Keratinocyte (primary cell): ENCODE results near the gene TTC1. TPM values are rescaled to one million over a fixed set of nuclear protein-coding genes. Genes with fewer than 3 reads are reported as not detected.

Experiments used
- DNase-seq: peaks from one replicate; pipeline ENCODE4 v3.0.0-alpha.2; 2011; ENCODE audit warnings: low read depth, missing footprints, low spot score
- FAIRE-seq: peaks from 2 replicates; lab custom pipeline; 2011; peaks lifted over from hg19 to GRCh38; lab: Jason Lieb, UNC
- H2AFZ ChIP-seq: 2 replicates; pipeline ENCODE4 v1.6.0; 2012; ENCODE audit warnings: low read length, control low read depth, inconsistent platforms; ENCODE audit not compliant: control insufficient read depth
- H3K27ac ChIP-seq: 2 replicates; pipeline ENCODE4 v1.5.1; 2011; ENCODE audit warnings: low read length; ENCODE audit not compliant: control insufficient read depth, insufficient read depth
- H3K27me3 ChIP-seq: 3 replicates; pipeline ENCODE4 v1.6.0; 2011; ENCODE audit warnings: low read length; ENCODE audit not compliant: control insufficient read depth, insufficient read depth; ENCODE audit errors: extremely low read depth
- H3K36me3 ChIP-seq, 2 experiments: 2 replicates in 1 of 2; 3 replicates in 1 of 2; pipeline ENCODE4 v1.5.1; 2011; ENCODE audit warnings: low read length in 2 of 2, mild to moderate bottlenecking in 1 of 2; ENCODE audit not compliant: control insufficient read depth in 2 of 2, insufficient read depth in 2 of 2; ENCODE audit errors: extremely low read depth in 1 of 2
- H3K4me1 ChIP-seq: 3 replicates; pipeline ENCODE4 v1.5.1; 2011; ENCODE audit warnings: low read length; ENCODE audit not compliant: control insufficient read depth, insufficient read depth; ENCODE audit errors: extremely low read depth
- H3K4me2 ChIP-seq: 3 replicates; pipeline ENCODE4 v1.6.0; 2011; ENCODE audit warnings: low read depth, low read length; ENCODE audit not compliant: control insufficient read depth, insufficient read depth; ENCODE audit errors: extremely low read depth
- H3K4me3 ChIP-seq, 3 experiments: fragments of 200-600 bp in 1 of 3; sonication (generic) in 1 of 3; 2 replicates in 2 of 3; 3 replicates in 1 of 3; pipeline ENCODE4 v1.5.1; 2011 to 2016; ENCODE audit warnings: low read length in 3 of 3, mild to moderate bottlenecking in 3 of 3, control low read depth in 2 of 3, inconsistent platforms in 1 of 3, low read depth in 1 of 3, mixed read lengths in 1 of 3, mixed run types in 1 of 3, moderate library complexity in 1 of 3; ENCODE audit not compliant: control insufficient read depth in 2 of 3, insufficient read depth in 2 of 3; ENCODE audit errors: extremely low read depth in 1 of 3
- H3K79me2 ChIP-seq: 2 replicates; pipeline ENCODE4 v1.6.0; 2012; ENCODE audit warnings: low read length; ENCODE audit not compliant: control insufficient read depth, insufficient read depth
- H3K9ac ChIP-seq: 3 replicates; pipeline ENCODE4 v1.6.0; 2011; ENCODE audit warnings: low read length; ENCODE audit not compliant: control insufficient read depth, insufficient read depth; ENCODE audit errors: extremely low read depth
- H3K9me1 ChIP-seq: 3 replicates; pipeline ENCODE4 v1.6.0; 2011; ENCODE audit warnings: low read length; ENCODE audit not compliant: control insufficient read depth, insufficient read depth; ENCODE audit errors: extremely low read depth
- H3K9me3 ChIP-seq: 2 replicates; pipeline ENCODE4 v1.5.1; 2012; ENCODE audit warnings: low read depth, low read length; ENCODE audit not compliant: control insufficient read depth
- H4K20me1 ChIP-seq: 3 replicates; pipeline ENCODE4 v1.6.0; 2011; ENCODE audit warnings: low read length; ENCODE audit not compliant: control insufficient read depth, insufficient read depth; ENCODE audit errors: extremely low read depth
- CTCF ChIP-seq, 3 experiments: IDR thresholded peaks in 1 of 3; conservative IDR thresholded peaks in 1 of 3; optimal IDR thresholded peaks in 1 of 3; 2 replicates in 2 of 3; 3 replicates in 1 of 3; pipeline versions ENCODE3 to v1.5.1; 2011; ENCODE audit warnings: low read length in 3 of 3, mild to moderate bottlenecking in 3 of 3, moderate library complexity in 2 of 3, control low read depth in 1 of 3, inconsistent platforms in 1 of 3; ENCODE audit not compliant: insufficient read depth in 2 of 3; ENCODE audit errors: extremely low read depth in 1 of 3
- EZH2 ChIP-seq: IDR thresholded peaks from one replicate; pipeline ENCODE4 v1.6.1; 2012; ENCODE audit warnings: inconsistent platforms, mild to moderate bottlenecking, low read length, moderate library complexity
- dilution Hi-C: fragments of 300-500 bp; cut with MboI; formaldehyde crosslinking; loops from one replicate; pipeline ENCODE4 v1.7.0; 2020; ENCODE audit warnings: low sequenced_read_pairs; ENCODE audit not compliant: extremely low pct_ligation_motif_present
- polyA plus RNA-seq, 5 experiments: library from polyadenylated mRNA; depleted of rRNA in 3 of 5; stranded (reverse) in 3 of 5; stranded (forward) in 1 of 5; unstranded in 1 of 5; fragments of >200 nt; gene quantifications; 1 replicate in 1 of 5; 2 replicates in 3 of 5; 3 replicates in 1 of 5; pipeline versions ENCODE4 v1.2.1 to v1.2.3, GENCODE V29; 2011 to 2012; ENCODE audit warnings: missing spikeins in 2 of 5, low read depth in 1 of 5, low replicate concordance in 1 of 5

TTC1 gene
- polyA plus RNA-seq, 1 donor (not counting 4 experiments of a cell fraction or from before 2014, with no cell fraction given): 51.7 TPM

DNA sequence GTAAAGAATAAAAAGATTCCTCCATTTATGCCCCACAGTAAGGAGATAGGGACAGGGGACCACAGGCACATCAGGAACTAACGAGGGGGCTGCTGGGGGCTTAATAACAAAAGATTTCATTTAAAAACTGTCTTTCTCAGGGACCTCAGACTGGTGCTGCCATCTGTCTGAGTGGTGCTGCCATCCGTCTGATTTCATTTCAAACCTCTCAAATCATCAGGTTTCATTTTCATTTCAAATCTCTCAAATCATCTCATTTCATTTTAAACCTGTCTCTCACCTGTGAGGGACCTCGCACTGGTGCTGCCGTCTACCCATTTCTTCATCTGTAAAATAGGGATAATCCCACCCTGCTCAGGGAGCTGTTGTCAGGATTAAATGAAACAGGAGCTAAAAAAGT lies 46.7 kb upstream of the TTC1 start:
- Histone ChIP-seq H4K20me1 (no peaks in the 10 kb centered on the region), H3K4me3 (no peak overlapping the region), H3K36me3 (no peaks in the 10 kb centered on the region), H3K4me2 (no peak overlapping the region), H3K9me1 (no peaks in the 10 kb centered on the region), H3K9ac (no peak overlapping the region), H3K4me1 (no peaks in the 10 kb centered on the region), H2AFZ (no peak overlapping the region), H3K79me2 (no peaks in the 10 kb centered on the region), H3K27me3 (no peaks in the 10 kb centered on the region), H3K27ac (no peak overlapping the region), H3K9me3 (no peaks in the 10 kb centered on the region)
- no peak for FAIRE-seq
- TF ChIP-seq CTCF (optimal IDR thresholded peaks at IDR 0.05 in 1 of 3, IDR thresholded peaks at IDR 0.05 in 1 of 3, conservative IDR thresholded peaks at IDR 0.05 in 1 of 3; ENCODE audit: extremely low read depth in 1 of 3, insufficient read depth in 2 of 3, low read length in 3 of 3) (no peak), EZH2 (no peak)
- dilution Hi-C loops: no loop called here
- no peak for DNase-seq

GRCh38 chr5:159963935-159964334 lies 45.0 kb upstream of the TTC1 start:
- dilution Hi-C loops: no loop called here
- H3K9me1 ChIP-seq: no peaks in the 10 kb centered on the region
- FAIRE-seq: no peak

More at GRCh38 chr5:159963935-159964334, 45.0 kb upstream of the TTC1 start:
- no peaks in the 10 kb centered on the region for H3K9me3 ChIP-seq
- H3K4me2 ChIP-seq: no peak overlapping the region
- H3K9ac ChIP-seq: no peak overlapping the region
- no peaks in the 10 kb centered on the region for H3K36me3 ChIP-seq
- TF ChIP-seq CTCF (optimal IDR thresholded peaks at IDR 0.05 in 1 of 3, IDR thresholded peaks at IDR 0.05 in 1 of 3, conservative IDR thresholded peaks at IDR 0.05 in 1 of 3; ENCODE audit: extremely low read depth in 1 of 3, insufficient read depth in 2 of 3, low read length in 3 of 3) (no peak), EZH2 (no peak)
- H3K4me1 ChIP-seq: no peaks in the 10 kb centered on the region
- no peak for DNase-seq
- H3K79me2 ChIP-seq: no peaks in the 10 kb centered on the region
- H3K27me3 ChIP-seq: no peaks in the 10 kb centered on the region
- H4K20me1 ChIP-seq: no peaks in the 10 kb centered on the region
- no peak overlapping the region for H2AFZ ChIP-seq
- H3K27ac ChIP-seq: no peak overlapping the region
- H3K4me3 ChIP-seq: no peak overlapping the region
